Neural cell (in vitro differentiated cells): Measurements from ENCODE around the gene DRD4. TPM values are rescaled to one million over a fixed set of nuclear protein-coding genes. Genes with fewer than 3 reads are reported as not detected.

Source experiments
- H2AFZ ChIP-seq: fragments of 200-600, 300-800 bp; sonication (generic), shearing (Covaris generic); 2 replicates; pipeline ENCODE4 v1.6.0; 2014; ENCODE audit warnings: low read depth, mild to moderate bottlenecking, antibody characterized with exemption, low read length, moderate library complexity
- H3F3A ChIP-seq: fragments of 200-600 bp; shearing (Covaris generic); 2 replicates; pipeline ENCODE4 v1.6.1; 2016; ENCODE audit warnings: mild to moderate bottlenecking, moderate library complexity, mixed read lengths, antibody characterized with exemption, low read length; ENCODE audit not compliant: insufficient read depth, poor library complexity, severe bottlenecking
- H3K27ac ChIP-seq: fragments of 200-600, 300-800 bp; sonication (generic), shearing (Covaris generic); 2 replicates; pipeline ENCODE4 v1.5.1; 2014; ENCODE audit warnings: mild to moderate bottlenecking, low read length, moderate library complexity
- H3K27me3 ChIP-seq: fragments of 300-800, 200-600 bp; sonication (generic), shearing (Covaris generic); 2 replicates; pipeline ENCODE4 v1.6.0; 2014; ENCODE audit warnings: mild to moderate bottlenecking, low read depth, low read length, moderate library complexity; ENCODE audit not compliant: insufficient read depth
- H3K36me3 ChIP-seq: fragments of 300-800, 200-600 bp; sonication (generic), shearing (Covaris generic); 2 replicates; pipeline ENCODE4 v1.5.1; 2014; ENCODE audit warnings: mild to moderate bottlenecking, antibody characterized with exemption, low read length, moderate library complexity; ENCODE audit not compliant: insufficient read depth
- H3K4me2 ChIP-seq: fragments of 300-800, 200-600 bp; sonication (generic), shearing (Covaris generic); 2 replicates; pipeline ENCODE4 v1.6.0; 2014; ENCODE audit warnings: mild to moderate bottlenecking, low read length
- H3K4me3 ChIP-seq: fragments of 300-800, 200-600 bp; sonication (generic), shearing (Covaris generic); 2 replicates; pipeline ENCODE4 v1.5.1; 2014; ENCODE audit warnings: mild to moderate bottlenecking, low read length, moderate library complexity
- H3K79me2 ChIP-seq: fragments of 200-600 bp; shearing (Covaris generic); replicated peaks from 2 replicates; pipeline ENCODE4 v1.6.0; 2014; ENCODE audit warnings: mild to moderate bottlenecking, low read length, moderate library complexity; ENCODE audit not compliant: insufficient read depth
- H3K9ac ChIP-seq: fragments of 300-800, 200-600 bp; sonication (generic), shearing (Covaris generic); 2 replicates; pipeline ENCODE4 v1.6.1; 2016; ENCODE audit warnings: mild to moderate bottlenecking, low read length, mixed read lengths
- H3K9me2 ChIP-seq: fragments of 200-600 bp; shearing (Covaris generic); 2 replicates; pipeline ENCODE4 v1.6.1; 2016; ENCODE audit warnings: mild to moderate bottlenecking, low read length, mixed read lengths; ENCODE audit not compliant: insufficient read depth
- H3K9me3 ChIP-seq: fragments of 200-600, 300-800 bp; sonication (generic), shearing (Covaris generic); 2 replicates; pipeline ENCODE4 v1.6.1; 2016; ENCODE audit warnings: mild to moderate bottlenecking, mixed run types, low read length, moderate library complexity, mixed read lengths
- H4K20me1 ChIP-seq: fragments of 200-600 bp; shearing (Covaris generic); 2 replicates; pipeline ENCODE4 v1.6.1; 2016; ENCODE audit warnings: mild to moderate bottlenecking, mixed run types; ENCODE audit not compliant: insufficient read depth
- EP300 ChIP-seq: fragments of 450-650 bp; conservative IDR thresholded peaks from 2 replicates; pipeline ENCODE4 v1.6.1; 2014; ENCODE audit warnings: antibody characterized with exemption, mild to moderate bottlenecking, moderate library complexity; ENCODE audit not compliant: poor library complexity, severe bottlenecking
- EZH2 ChIP-seq: fragments of 200-600, 300-800 bp; shearing (Covaris generic), sonication (generic); IDR thresholded peaks from 2 replicates; pipeline ENCODE4 v1.6.1; 2014; ENCODE audit warnings: antibody characterized with exemption, low read length, borderline replicate concordance, mild to moderate bottlenecking; ENCODE audit not compliant: insufficient read depth, poor library complexity, severe bottlenecking
- MXI1 ChIP-seq: fragments of 450-650 bp; conservative IDR thresholded peaks from 2 replicates; pipeline ENCODE4 v1.6.1; 2014; ENCODE audit warnings: antibody characterized with exemption, mild to moderate bottlenecking; ENCODE audit not compliant: poor library complexity, severe bottlenecking
- POLR2AphosphoS5 ChIP-seq: IDR thresholded peaks from 2 replicates; pipeline ENCODE4 v1.6.1; 2012
- RAD21 ChIP-seq: fragments of 450-650 bp; conservative IDR thresholded peaks from 2 replicates; pipeline ENCODE4 v1.6.1; 2014; ENCODE audit warnings: antibody characterized with exemption, mild to moderate bottlenecking, moderate library complexity
- SMC3 ChIP-seq: fragments of 450-650 bp; conservative IDR thresholded peaks from 2 replicates; pipeline ENCODE4 v1.6.1; 2014; ENCODE audit warnings: antibody characterized with exemption, mild to moderate bottlenecking, moderate library complexity; ENCODE audit not compliant: poor library complexity
- TAF1 ChIP-seq: IDR thresholded peaks from 2 replicates; pipeline ENCODE4 v1.6.1; 2012; ENCODE audit warnings: low read depth
- polyA plus RNA-seq: library from polyadenylated mRNA; depleted of rRNA; stranded (reverse); fragments of >200 nt; gene quantifications from 2 replicates; pipeline ENCODE4 v1.2.3, GENCODE V29; 2014
- TF ChIP-seq, protein P1 (sequence below): IDR thresholded peaks from 2 replicates; pipeline ENCODE4 v1.6.1; 2012; ENCODE audit warnings: borderline replicate concordance
- TF ChIP-seq, protein P2 (sequence below): fragments of 450-650 bp; IDR thresholded peaks from 2 replicates; pipeline ENCODE4 v1.5.1; 2014; ENCODE audit warnings: antibody characterized with exemption, mild to moderate bottlenecking, moderate library complexity; ENCODE audit not compliant: poor library complexity, severe bottlenecking

Gene DRD4
- polyA plus RNA-seq, 1 donor from 2014 or later, result not detected

DNA sequence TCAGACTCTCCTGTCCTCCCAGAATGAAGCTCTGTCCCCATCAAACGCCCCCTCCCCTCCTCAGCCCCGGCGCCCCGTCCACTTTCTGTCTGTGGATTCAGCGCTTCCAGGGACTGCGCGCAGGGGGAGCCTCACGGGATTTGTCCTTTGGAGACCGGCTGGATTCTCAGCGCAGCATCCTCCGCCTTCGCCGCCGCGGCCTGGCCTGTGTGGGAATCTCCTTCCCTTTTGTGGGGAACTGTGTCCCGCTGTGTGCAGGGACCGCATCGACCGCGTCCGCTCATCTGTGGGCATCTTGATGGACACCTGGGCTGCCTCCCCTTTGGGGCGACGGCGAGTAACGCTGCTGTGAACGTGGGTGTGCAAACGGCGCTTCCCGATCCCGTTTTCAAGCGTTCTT, 9.0 kb upstream of the DRD4 start:
- H3F3A ChIP-seq, result no peaks in the 10 kb centered on the region
- TF ChIP-seq, protein P1, sequence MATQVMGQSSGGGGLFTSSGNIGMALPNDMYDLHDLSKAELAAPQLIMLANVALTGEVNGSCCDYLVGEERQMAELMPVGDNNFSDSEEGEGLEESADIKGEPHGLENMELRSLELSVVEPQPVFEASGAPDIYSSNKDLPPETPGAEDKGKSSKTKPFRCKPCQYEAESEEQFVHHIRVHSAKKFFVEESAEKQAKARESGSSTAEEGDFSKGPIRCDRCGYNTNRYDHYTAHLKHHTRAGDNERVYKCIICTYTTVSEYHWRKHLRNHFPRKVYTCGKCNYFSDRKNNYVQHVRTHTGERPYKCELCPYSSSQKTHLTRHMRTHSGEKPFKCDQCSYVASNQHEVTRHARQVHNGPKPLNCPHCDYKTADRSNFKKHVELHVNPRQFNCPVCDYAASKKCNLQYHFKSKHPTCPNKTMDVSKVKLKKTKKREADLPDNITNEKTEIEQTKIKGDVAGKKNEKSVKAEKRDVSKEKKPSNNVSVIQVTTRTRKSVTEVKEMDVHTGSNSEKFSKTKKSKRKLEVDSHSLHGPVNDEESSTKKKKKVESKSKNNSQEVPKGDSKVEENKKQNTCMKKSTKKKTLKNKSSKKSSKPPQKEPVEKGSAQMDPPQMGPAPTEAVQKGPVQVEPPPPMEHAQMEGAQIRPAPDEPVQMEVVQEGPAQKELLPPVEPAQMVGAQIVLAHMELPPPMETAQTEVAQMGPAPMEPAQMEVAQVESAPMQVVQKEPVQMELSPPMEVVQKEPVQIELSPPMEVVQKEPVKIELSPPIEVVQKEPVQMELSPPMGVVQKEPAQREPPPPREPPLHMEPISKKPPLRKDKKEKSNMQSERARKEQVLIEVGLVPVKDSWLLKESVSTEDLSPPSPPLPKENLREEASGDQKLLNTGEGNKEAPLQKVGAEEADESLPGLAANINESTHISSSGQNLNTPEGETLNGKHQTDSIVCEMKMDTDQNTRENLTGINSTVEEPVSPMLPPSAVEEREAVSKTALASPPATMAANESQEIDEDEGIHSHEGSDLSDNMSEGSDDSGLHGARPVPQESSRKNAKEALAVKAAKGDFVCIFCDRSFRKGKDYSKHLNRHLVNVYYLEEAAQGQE, result no peak
- TF ChIP-seq SMC3, result no peak
- no peak for TF ChIP-seq POLR2AphosphoS5
- TF ChIP-seq MXI1, result no peak
- TF ChIP-seq TAF1, result no peak
- TF ChIP-seq, protein P2, sequence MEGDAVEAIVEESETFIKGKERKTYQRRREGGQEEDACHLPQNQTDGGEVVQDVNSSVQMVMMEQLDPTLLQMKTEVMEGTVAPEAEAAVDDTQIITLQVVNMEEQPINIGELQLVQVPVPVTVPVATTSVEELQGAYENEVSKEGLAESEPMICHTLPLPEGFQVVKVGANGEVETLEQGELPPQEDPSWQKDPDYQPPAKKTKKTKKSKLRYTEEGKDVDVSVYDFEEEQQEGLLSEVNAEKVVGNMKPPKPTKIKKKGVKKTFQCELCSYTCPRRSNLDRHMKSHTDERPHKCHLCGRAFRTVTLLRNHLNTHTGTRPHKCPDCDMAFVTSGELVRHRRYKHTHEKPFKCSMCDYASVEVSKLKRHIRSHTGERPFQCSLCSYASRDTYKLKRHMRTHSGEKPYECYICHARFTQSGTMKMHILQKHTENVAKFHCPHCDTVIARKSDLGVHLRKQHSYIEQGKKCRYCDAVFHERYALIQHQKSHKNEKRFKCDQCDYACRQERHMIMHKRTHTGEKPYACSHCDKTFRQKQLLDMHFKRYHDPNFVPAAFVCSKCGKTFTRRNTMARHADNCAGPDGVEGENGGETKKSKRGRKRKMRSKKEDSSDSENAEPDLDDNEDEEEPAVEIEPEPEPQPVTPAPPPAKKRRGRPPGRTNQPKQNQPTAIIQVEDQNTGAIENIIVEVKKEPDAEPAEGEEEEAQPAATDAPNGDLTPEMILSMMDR, result no peak
- no peak for TF ChIP-seq EP300
- TF ChIP-seq EZH2, result no peak
- TF ChIP-seq RAD21, result no peak
- H3K27ac ChIP-seq, result peak overlapping the region; percentile 25
- no peaks in the 10 kb centered on the region for H3K9me3 ChIP-seq
- peak overlapping the region; percentile 17 for H3K4me3 ChIP-seq
- H3K9ac ChIP-seq, result no peak overlapping the region
- no peaks in the 10 kb centered on the region for H3K27me3 ChIP-seq
- no peak overlapping the region for H2AFZ ChIP-seq
- H3K36me3 ChIP-seq, result no peaks in the 10 kb centered on the region
- no peak overlapping the region for H3K4me2 ChIP-seq
- no peaks in the 10 kb centered on the region for H4K20me1 ChIP-seq
- no peaks in the 10 kb centered on the region for H3K9me2 ChIP-seq
- no peaks in the 10 kb centered on the region for H3K79me2 ChIP-seq

DNA sequence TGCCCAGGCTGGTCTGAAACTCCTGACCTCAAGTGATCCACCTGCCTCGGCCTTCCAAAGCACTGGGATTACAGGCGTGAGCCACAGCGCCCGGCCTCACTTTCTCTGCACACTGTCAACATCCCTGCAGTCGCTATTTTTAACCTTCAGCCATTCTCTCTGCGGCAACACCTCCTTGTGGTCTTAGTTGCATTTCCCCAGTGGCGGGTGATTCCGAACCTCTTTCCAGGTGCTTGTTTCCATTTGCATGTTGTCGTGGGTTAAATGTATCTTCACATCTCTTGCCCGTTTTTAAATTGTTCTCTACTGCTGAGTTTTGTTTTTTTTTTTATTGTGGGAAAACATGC, 7.9 kb upstream of the DRD4 start:
- Histone ChIP-seq H3K79me2 (no peaks in the 10 kb centered on the region), H3K9me3 (no peaks in the 10 kb centered on the region), H3K36me3 (no peaks in the 10 kb centered on the region), H2AFZ (no peak overlapping the region), H3K4me2 (no peak overlapping the region), H4K20me1 (no peaks in the 10 kb centered on the region), H3K9me2 (no peaks in the 10 kb centered on the region), H3K27me3 (no peaks in the 10 kb centered on the region), H3K9ac (no peak overlapping the region), H3K27ac (peak overlapping the region; percentile 2), H3F3A (no peaks in the 10 kb centered on the region), H3K4me3 (no peak overlapping the region)
- TF ChIP-seq MXI1, result no peak
- TF ChIP-seq, protein P1, result no peak
- TF ChIP-seq TAF1, result no peak
- no peak for TF ChIP-seq SMC3
- no peak for TF ChIP-seq POLR2AphosphoS5
- TF ChIP-seq, protein P2, result peak; percentile 11
- TF ChIP-seq EP300, result no peak
